Loucy (cell line): Measurements from ENCODE around the gene TGOLN2.

Experiments
- H2AFZ ChIP-seq: fragments of 200-600 bp; sonication (generic); 2 replicates; pipeline ENCODE4 v1.6.0; 2016; ENCODE audit warnings: antibody characterized with exemption, mild to moderate bottlenecking, low read length, moderate library complexity
- H3F3A ChIP-seq: fragments of 200-600 bp; 2 replicates; pipeline ENCODE4 v1.6.0; 2016; ENCODE audit warnings: antibody characterized with exemption, low read depth, mild to moderate bottlenecking
- H3K27me3 ChIP-seq: fragments of 200-600 bp; sonication (generic); 2 replicates; pipeline ENCODE4 v1.6.1; 2014; ENCODE audit warnings: low read length, mild to moderate bottlenecking; ENCODE audit not compliant: insufficient read depth, poor library complexity, severe bottlenecking
- H3K36me3 ChIP-seq: fragments of 200-600 bp; sonication (generic); 2 replicates; pipeline ENCODE4 v1.6.1; 2016; ENCODE audit warnings: low read length; ENCODE audit not compliant: insufficient read depth
- H3K4me1 ChIP-seq: fragments of 200-600 bp; sonication (generic); 2 replicates; pipeline ENCODE4 v1.5.1; 2014; ENCODE audit warnings: low read length, mild to moderate bottlenecking; ENCODE audit not compliant: insufficient read depth, poor library complexity, severe bottlenecking
- H3K4me2 ChIP-seq: fragments of 200-600 bp; sonication (generic); 2 replicates; pipeline ENCODE4 v1.6.0; 2014; ENCODE audit warnings: antibody characterized with exemption, low read length, low read depth, mild to moderate bottlenecking; ENCODE audit not compliant: poor library complexity, severe bottlenecking
- H3K4me3 ChIP-seq: fragments of 200-600 bp; sonication (generic); 2 replicates; pipeline ENCODE4 v1.5.1; 2014; ENCODE audit warnings: low read length, mild to moderate bottlenecking, mixed read lengths; ENCODE audit not compliant: poor library complexity, severe bottlenecking
- H3K79me2 ChIP-seq: fragments of 200-600 bp; sonication (generic); 2 replicates; pipeline ENCODE4 v1.6.1; 2014; ENCODE audit warnings: low read length; ENCODE audit not compliant: insufficient read depth
- H3K9ac ChIP-seq: fragments of 200-600 bp; sonication (generic); 2 replicates; pipeline ENCODE4 v1.6.0; 2014; ENCODE audit warnings: mild to moderate bottlenecking, low read depth, low read length, moderate library complexity; ENCODE audit not compliant: poor library complexity, severe bottlenecking
- H3K9me2 ChIP-seq: fragments of 200-600 bp; sonication (generic); replicated peaks from 2 replicates; pipeline ENCODE4 v1.6.1; 2016; ENCODE audit warnings: low read depth, low read length, mixed read lengths
- H3K9me3 ChIP-seq: fragments of 200-600 bp; sonication (generic); 2 replicates; pipeline ENCODE4 v1.6.1; 2014; ENCODE audit warnings: mild to moderate bottlenecking, antibody characterized with exemption, low read length, low read depth; ENCODE audit not compliant: insufficient read depth
- H4K20me1 ChIP-seq: fragments of 200-600 bp; sonication (generic); 2 replicates; pipeline ENCODE4 v1.6.0; 2014; ENCODE audit warnings: antibody characterized with exemption, low read length, mild to moderate bottlenecking; ENCODE audit not compliant: insufficient read depth, poor library complexity, severe bottlenecking
- CTCF ChIP-seq: fragments of 200-600 bp; sonication (generic); conservative IDR thresholded peaks from 2 replicates; pipeline ENCODE4 v1.5.1; 2014; ENCODE audit warnings: mild to moderate bottlenecking, antibody characterized with exemption, low read length
- EZH2phosphoT487 ChIP-seq: fragments of 200-600 bp; IDR thresholded peaks from 2 replicates; pipeline ENCODE4 v1.6.1; 2018; ENCODE audit warnings: antibody characterized with exemption, mild to moderate bottlenecking, moderate library complexity, borderline replicate concordance

The TGOLN2 gene

DNA sequence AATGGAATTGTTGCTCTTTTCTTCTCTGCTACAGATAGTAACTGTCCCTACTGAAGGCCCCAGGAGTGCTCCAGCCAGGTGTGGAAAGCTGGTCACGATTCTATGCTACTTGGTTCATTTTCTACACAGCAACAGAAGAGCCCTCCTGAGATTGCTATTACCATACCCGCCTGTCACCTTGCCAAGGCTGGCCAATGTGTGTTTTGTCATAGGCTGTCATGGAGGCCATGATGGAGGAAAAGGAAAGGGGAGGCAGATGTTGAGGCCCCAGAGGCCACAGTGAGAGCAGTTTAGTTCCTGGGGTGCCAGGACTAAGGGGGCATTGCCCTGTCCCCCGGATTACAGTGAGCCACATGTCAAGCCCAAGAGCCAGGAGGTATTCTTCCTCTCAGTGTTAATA is 27.7 kb upstream of the TGOLN2 start:
- Histone ChIP-seq H3K27me3 (no peaks in the 10 kb centered on the region), H3F3A (no peaks in the 10 kb centered on the region), H2AFZ (no peak overlapping the region), H3K4me2 (peak overlapping the region; percentile 97), H3K4me1 (peaks cover 32% of the 10 kb centered on the region), H3K4me3 (peak overlapping the region; percentile 85), H3K9me2 (no peaks in the 10 kb centered on the region), H3K79me2 (peaks cover 24% of the 10 kb centered on the region), H3K9ac (peak overlapping the region; percentile 84), H3K36me3 (no peaks in the 10 kb centered on the region), H4K20me1 (no peaks in the 10 kb centered on the region), H3K9me3 (no peaks in the 10 kb centered on the region)
- TF ChIP-seq EZH2phosphoT487 (no peak), CTCF (no peak)

DNA sequence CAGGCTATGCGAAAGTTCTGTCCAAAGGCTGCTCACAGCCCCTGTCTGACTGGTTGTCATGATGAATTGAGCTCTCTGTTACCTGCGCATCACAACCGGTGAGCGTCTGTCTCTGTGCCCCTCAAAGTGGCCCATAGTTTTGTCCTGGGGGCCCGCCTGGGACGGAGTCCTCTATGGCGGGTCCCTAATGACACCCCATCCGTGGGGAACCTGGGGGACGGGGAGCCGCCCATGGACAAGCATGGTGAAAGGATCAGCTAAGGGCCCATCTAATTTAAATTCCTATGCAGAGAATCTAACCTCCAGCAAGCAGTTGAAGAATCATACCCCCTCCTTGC is 27.3 kb upstream of the TGOLN2 start:
- Histone ChIP-seq H3K4me3 (peak overlapping the region; percentile 85), H3K4me1 (peaks cover 32% of the 10 kb centered on the region), H3K36me3 (no peaks in the 10 kb centered on the region), H3K4me2 (peak overlapping the region; percentile 97), H3K9me3 (no peaks in the 10 kb centered on the region), H3K79me2 (peaks cover 24% of the 10 kb centered on the region), H3F3A (no peaks in the 10 kb centered on the region), H3K9me2 (no peaks in the 10 kb centered on the region), H3K27me3 (no peaks in the 10 kb centered on the region), H4K20me1 (no peaks in the 10 kb centered on the region), H3K9ac (peak overlapping the region; percentile 84), H2AFZ (peak overlapping the region; percentile 94)
- TF ChIP-seq CTCF (no peak), EZH2phosphoT487 (no peak)

GRCh38 chr2:85354286-85355072 is 26.7 kb upstream of the TGOLN2 start, which contains the start of the genes ELMOD3 and RETSAT:
Gene ELMOD3 (plus strand): TSS chr2:85354769. CDS start chr2:85357199, 2,430 bp downstream.
Gene RETSAT (minus strand): TSS chr2:85354528. CDS start chr2:85354507, 21 bp downstream.
- Histone ChIP-seq H3K9me3 (no peaks in the 10 kb centered on the region), H3K4me1 (peaks cover 32% of the 10 kb centered on the region), H3K79me2 (peaks cover 24% of the 10 kb centered on the region), H4K20me1 (no peaks in the 10 kb centered on the region), H3K4me3 (peak within 1 kb of the TSS; percentile 85), H3K27me3 (no peaks in the 10 kb centered on the region), H3K9me2 (no peaks in the 10 kb centered on the region), H3K9ac (peak within 1 kb of the TSS; percentile 85), H3F3A (no peaks in the 10 kb centered on the region), H3K4me2 (peak within 1 kb of the TSS; percentile 100), H3K36me3 (no peaks in the 10 kb centered on the region), H2AFZ (peak within 1 kb of the TSS; percentile 94)
- TF ChIP-seq EZH2phosphoT487 (no peak), CTCF (no peak)
